Measurements from ENCODE around the gene FAM204A.

The FAM204A gene

GRCh38 chr10:118341791-118342637 lies at the start of gene FAM204A:
TSS of gene FAM204A (minus strand) at chr10:118342324. CDS start at chr10:118336415, 5,909 bp downstream.
- Histone ChIP-seq H3K9ac (ENCODE audit: low read length) (peak within 1 kb of the TSS; percentile 88), H3K4me1 (ENCODE audit: control insufficient read depth, insufficient read depth, low read length) (peaks cover 15% of the 10 kb centered on the region), H3K36me3 (ENCODE audit: control insufficient read depth, insufficient read depth, low read length, severe bottlenecking) (no peaks in the 10 kb centered on the region), H3K9me3 (ENCODE audit: control insufficient read depth, low read length) (no peaks in the 10 kb centered on the region), H3K4me3 (ENCODE audit: low read length) (peak within 1 kb of the TSS; percentile 90), H3K27me3 (replicated peaks; ENCODE audit: control insufficient read depth, insufficient read depth, low read length) (no peaks in the 10 kb centered on the region)
- DNase-seq (ENCODE audit: low read depth): peak; percentile 98

- peaks cover 49% of the 10 kb centered on the region for H3K27me3 ChIP-seq (replicated peaks; ENCODE audit: control insufficient read depth, insufficient read depth, low read length)
- no peak for DNase-seq (ENCODE audit: low read depth)
These were observed 41.6 kb upstream of the FAM204A start for GRCh38 chr10:118383699-118384098.

GRCh38 chr10:118383063-118383689 lies 41.1 kb upstream of the FAM204A start:
- peaks cover 54% of the 10 kb centered on the region for H3K27me3 ChIP-seq (replicated peaks; ENCODE audit: control insufficient read depth, insufficient read depth, low read length)
- peaks cover 4% of the 10 kb centered on the region for H3K9me3 ChIP-seq (ENCODE audit: control insufficient read depth, low read length)
- DNase-seq (ENCODE audit: low read depth): no peak
- no peak overlapping the region for H3K4me3 ChIP-seq (ENCODE audit: low read length)
- H3K36me3 ChIP-seq (ENCODE audit: control insufficient read depth, insufficient read depth, low read length, severe bottlenecking): no peaks in the 10 kb centered on the region
- H3K9ac ChIP-seq (ENCODE audit: low read length): no peak overlapping the region
- no peaks in the 10 kb centered on the region for H3K4me1 ChIP-seq (ENCODE audit: control insufficient read depth, insufficient read depth, low read length)

More at GRCh38 chr10:118383699-118384098, 41.6 kb upstream of the FAM204A start:
- Histone ChIP-seq H3K9ac (ENCODE audit: low read length) (no peak overlapping the region), H3K4me1 (ENCODE audit: control insufficient read depth, insufficient read depth, low read length) (no peaks in the 10 kb centered on the region), H3K36me3 (ENCODE audit: control insufficient read depth, insufficient read depth, low read length, severe bottlenecking) (no peaks in the 10 kb centered on the region), H3K9me3 (ENCODE audit: control insufficient read depth, low read length) (peaks cover 9% of the 10 kb centered on the region), H3K4me3 (ENCODE audit: low read length) (no peak overlapping the region)

- peak; percentile 5 for DNase-seq (ENCODE audit: low read depth)
- peaks cover 6% of the 10 kb centered on the region for H3K27me3 ChIP-seq (replicated peaks; ENCODE audit: control insufficient read depth, insufficient read depth, low read length)
- H3K4me1 ChIP-seq (ENCODE audit: control insufficient read depth, insufficient read depth, low read length): peaks cover 4% of the 10 kb centered on the region
- no peaks in the 10 kb centered on the region for H3K9me3 ChIP-seq (ENCODE audit: control insufficient read depth, low read length)
- H3K36me3 ChIP-seq (ENCODE audit: control insufficient read depth, insufficient read depth, low read length, severe bottlenecking): no peaks in the 10 kb centered on the region
- no peak overlapping the region for H3K4me3 ChIP-seq (ENCODE audit: low read length)
- no peak overlapping the region for H3K9ac ChIP-seq (ENCODE audit: low read length)
These were observed 32.3 kb upstream of the FAM204A start for GRCh38 chr10:118374404-118374803.

- Histone ChIP-seq H3K4me1 (ENCODE audit: control insufficient read depth, insufficient read depth, low read length) (peaks cover 4% of the 10 kb centered on the region), H3K27me3 (replicated peaks; ENCODE audit: control insufficient read depth, insufficient read depth, low read length) (peaks cover 6% of the 10 kb centered on the region), H3K4me3 (ENCODE audit: low read length) (no peak overlapping the region), H3K9me3 (ENCODE audit: control insufficient read depth, low read length) (no peaks in the 10 kb centered on the region), H3K36me3 (ENCODE audit: control insufficient read depth, insufficient read depth, low read length, severe bottlenecking) (no peaks in the 10 kb centered on the region), H3K9ac (ENCODE audit: low read length) (no peak overlapping the region)
- peak; percentile 75 for DNase-seq (ENCODE audit: low read depth)
These were observed 31.7 kb upstream of the FAM204A start for GRCh38 chr10:118373786-118374185.

GRCh38 chr10:118370499-118370898 lies 28.4 kb upstream of the FAM204A start:
- H3K4me3 ChIP-seq (ENCODE audit: low read length): no peak overlapping the region
- H3K27me3 ChIP-seq (replicated peaks; ENCODE audit: control insufficient read depth, insufficient read depth, low read length): no peaks in the 10 kb centered on the region
- H3K9me3 ChIP-seq (ENCODE audit: control insufficient read depth, low read length): peaks cover 10% of the 10 kb centered on the region

GRCh38 chr10:118369641-118370205 lies 27.6 kb upstream of the FAM204A start:
- Histone ChIP-seq H3K36me3 (ENCODE audit: control insufficient read depth, insufficient read depth, low read length, severe bottlenecking) (no peaks in the 10 kb centered on the region), H3K4me3 (ENCODE audit: low read length) (no peak overlapping the region), H3K9me3 (ENCODE audit: control insufficient read depth, low read length) (peaks cover 14% of the 10 kb centered on the region), H3K27me3 (replicated peaks; ENCODE audit: control insufficient read depth, insufficient read depth, low read length) (no peaks in the 10 kb centered on the region), H3K9ac (ENCODE audit: low read length) (no peak overlapping the region), H3K4me1 (ENCODE audit: control insufficient read depth, insufficient read depth, low read length) (peaks cover 4% of the 10 kb centered on the region)
- no peak for DNase-seq (ENCODE audit: low read depth)

More at GRCh38 chr10:118370499-118370898, 28.4 kb upstream of the FAM204A start:
- Histone ChIP-seq H3K36me3 (ENCODE audit: control insufficient read depth, insufficient read depth, low read length, severe bottlenecking) (no peaks in the 10 kb centered on the region), H3K4me1 (ENCODE audit: control insufficient read depth, insufficient read depth, low read length) (peaks cover 4% of the 10 kb centered on the region), H3K9ac (ENCODE audit: low read length) (no peak overlapping the region)
- DNase-seq (ENCODE audit: low read depth): no peak

GRCh38 chr10:118365702-118366101 lies 23.6 kb upstream of the FAM204A start:
- DNase-seq (ENCODE audit: low read depth): no peak
- Histone ChIP-seq H3K9ac (ENCODE audit: low read length) (no peak overlapping the region), H3K36me3 (ENCODE audit: control insufficient read depth, insufficient read depth, low read length, severe bottlenecking) (no peaks in the 10 kb centered on the region), H3K4me1 (ENCODE audit: control insufficient read depth, insufficient read depth, low read length) (no peaks in the 10 kb centered on the region), H3K9me3 (ENCODE audit: control insufficient read depth, low read length) (peaks cover 14% of the 10 kb centered on the region), H3K4me3 (ENCODE audit: low read length) (no peak overlapping the region), H3K27me3 (replicated peaks; ENCODE audit: control insufficient read depth, insufficient read depth, low read length) (no peaks in the 10 kb centered on the region)

- H3K9ac ChIP-seq (ENCODE audit: low read length): no peak overlapping the region
- no peak for DNase-seq (ENCODE audit: low read depth)
- no peak overlapping the region for H3K4me3 ChIP-seq (ENCODE audit: low read length)
- no peaks in the 10 kb centered on the region for H3K36me3 ChIP-seq (ENCODE audit: control insufficient read depth, insufficient read depth, low read length, severe bottlenecking)
- H3K9me3 ChIP-seq (ENCODE audit: control insufficient read depth, low read length): peaks cover 14% of the 10 kb centered on the region
- no peaks in the 10 kb centered on the region for H3K4me1 ChIP-seq (ENCODE audit: control insufficient read depth, insufficient read depth, low read length)
- H3K27me3 ChIP-seq (replicated peaks; ENCODE audit: control insufficient read depth, insufficient read depth, low read length): no peaks in the 10 kb centered on the region
These were observed 20.0 kb upstream of the FAM204A start for GRCh38 chr10:118362103-118362502.

GRCh38 chr10:118358327-118358726 lies 16.2 kb upstream of the FAM204A start:
- Histone ChIP-seq H3K4me1 (ENCODE audit: control insufficient read depth, insufficient read depth, low read length) (no peaks in the 10 kb centered on the region), H3K9me3 (ENCODE audit: control insufficient read depth, low read length) (no peaks in the 10 kb centered on the region), H3K4me3 (ENCODE audit: low read length) (no peak overlapping the region), H3K9ac (ENCODE audit: low read length) (no peak overlapping the region), H3K27me3 (replicated peaks; ENCODE audit: control insufficient read depth, insufficient read depth, low read length) (peaks cover 4% of the 10 kb centered on the region), H3K36me3 (ENCODE audit: control insufficient read depth, insufficient read depth, low read length, severe bottlenecking) (no peaks in the 10 kb centered on the region)
- no peak for DNase-seq (ENCODE audit: low read depth)

- Histone ChIP-seq H3K36me3 (ENCODE audit: control insufficient read depth, insufficient read depth, low read length, severe bottlenecking) (no peaks in the 10 kb centered on the region), H3K9ac (ENCODE audit: low read length) (no peak overlapping the region), H3K4me1 (ENCODE audit: control insufficient read depth, insufficient read depth, low read length) (no peaks in the 10 kb centered on the region), H3K4me3 (ENCODE audit: low read length) (no peak overlapping the region), H3K27me3 (replicated peaks; ENCODE audit: control insufficient read depth, insufficient read depth, low read length) (peaks cover 4% of the 10 kb centered on the region), H3K9me3 (ENCODE audit: control insufficient read depth, low read length) (no peaks in the 10 kb centered on the region)
- no peak for DNase-seq (ENCODE audit: low read depth)
These were observed 15.7 kb upstream of the FAM204A start for GRCh38 chr10:118357841-118358240.
